Measurements from ENCODE around the gene ENOX1.

ENOX1 gene

GRCh38 chr13:43682701-43683100 is 104.1 kb downstream of the ENOX1 start:
- Histone ChIP-seq H3K4me1 (ENCODE audit: control extremely low read depth in 1 of 4, control insufficient read depth in 4 of 4, insufficient read depth in 4 of 4, low read length in 3 of 4) (no peaks in the 10 kb centered on the region), H3K36me3 (ENCODE audit: control insufficient read depth in 4 of 4, insufficient read depth in 4 of 4, low read length in 3 of 4) (no peaks in the 10 kb centered on the region), H3K27me3 (replicated peaks in 2 of 5; ENCODE audit: control insufficient read depth in 4 of 5, insufficient read depth in 5 of 5, low read length in 4 of 5) (no peaks in the 10 kb centered on the region), H3K27ac (ENCODE audit: insufficient read depth in 1 of 2, low read depth in 1 of 2, low read length in 2 of 2, poor library complexity in 1 of 2, severe bottlenecking in 2 of 2) (no peak overlapping the region), H3K9me3 (ENCODE audit: control extremely low read depth in 1 of 5, control insufficient read depth in 4 of 5, insufficient read depth in 2 of 5, low read depth in 1 of 5, low read length in 4 of 5) (no peaks in the 10 kb centered on the region), H3K4me3 (ENCODE audit: control insufficient read depth in 1 of 7, extremely low read depth in 1 of 7, insufficient read depth in 4 of 7, low read depth in 2 of 7, low read length in 6 of 7) (no peak overlapping the region)
- 100% methylated on average over 1 of the region's 2 CpGs for WGBS (ENCODE audit: insufficient coverage)
- POLR2A ChIA-PET: interaction anchor here (0.7 kb wide), 1 partner anchor 24 kb away, joined by 3 read pairs; no protein-coding TSS in a partner anchor
- CTCF ChIA-PET: interaction anchor here (1.2 kb wide), 1 partner anchor 13 kb away, joined by 3 read pairs; no protein-coding TSS in a partner anchor
- DNase-seq: no peak

GRCh38 chr13:43676320-43676719 is 110.5 kb downstream of the ENOX1 start:
- ChIA-PET POLR2A (interaction anchor here (0.6 kb wide), 1 partner anchor 89 kb away, joined by 3 read pairs; no protein-coding TSS in a partner anchor), CTCF (no interaction called here)
- no CpG with 5 or more reads among the region's 1 CpG for WGBS (ENCODE audit: insufficient coverage)
- Histone ChIP-seq H3K27ac (ENCODE audit: insufficient read depth in 1 of 2, low read depth in 1 of 2, low read length in 2 of 2, poor library complexity in 1 of 2, severe bottlenecking in 2 of 2) (no peak overlapping the region), H3K4me1 (ENCODE audit: control extremely low read depth in 1 of 4, control insufficient read depth in 4 of 4, insufficient read depth in 4 of 4, low read length in 3 of 4) (no peaks in the 10 kb centered on the region), H3K4me3 (ENCODE audit: control insufficient read depth in 1 of 7, extremely low read depth in 1 of 7, insufficient read depth in 4 of 7, low read depth in 2 of 7, low read length in 6 of 7) (no peak overlapping the region), H3K27me3 (replicated peaks in 2 of 5; ENCODE audit: control insufficient read depth in 4 of 5, insufficient read depth in 5 of 5, low read length in 4 of 5) (no peaks in the 10 kb centered on the region), H3K9me3 (ENCODE audit: control extremely low read depth in 1 of 5, control insufficient read depth in 4 of 5, insufficient read depth in 2 of 5, low read depth in 1 of 5, low read length in 4 of 5) (no peaks in the 10 kb centered on the region), H3K36me3 (ENCODE audit: control insufficient read depth in 4 of 4, insufficient read depth in 4 of 4, low read length in 3 of 4) (no peaks in the 10 kb centered on the region)
- peak in 1 of 3 donors; percentile 6 for DNase-seq

- 100% methylated on average over 3 of the region's 6 CpGs for WGBS (ENCODE audit: insufficient coverage)
- Histone ChIP-seq H3K4me3 (ENCODE audit: control insufficient read depth in 1 of 7, extremely low read depth in 1 of 7, insufficient read depth in 4 of 7, low read depth in 2 of 7, low read length in 6 of 7) (no peak overlapping the region), H3K4me1 (ENCODE audit: control extremely low read depth in 1 of 4, control insufficient read depth in 4 of 4, insufficient read depth in 4 of 4, low read length in 3 of 4) (no peaks in the 10 kb centered on the region), H3K9me3 (ENCODE audit: control extremely low read depth in 1 of 5, control insufficient read depth in 4 of 5, insufficient read depth in 2 of 5, low read depth in 1 of 5, low read length in 4 of 5) (no peaks in the 10 kb centered on the region), H3K36me3 (ENCODE audit: control insufficient read depth in 4 of 4, insufficient read depth in 4 of 4, low read length in 3 of 4) (no peaks in the 10 kb centered on the region), H3K27me3 (replicated peaks in 2 of 5; ENCODE audit: control insufficient read depth in 4 of 5, insufficient read depth in 5 of 5, low read length in 4 of 5) (no peaks in the 10 kb centered on the region), H3K27ac (ENCODE audit: insufficient read depth in 1 of 2, low read depth in 1 of 2, low read length in 2 of 2, poor library complexity in 1 of 2, severe bottlenecking in 2 of 2) (no peak overlapping the region)
- ChIA-PET POLR2A (no interaction called here), CTCF (no interaction called here)
- no peak for DNase-seq
These were observed 111.2 kb downstream of the ENOX1 start for GRCh38 chr13:43675577-43675976.

- CTCF ChIA-PET: interaction anchor here (1.4 kb wide), 1 partner anchor 13 kb away, joined by 3 read pairs; no protein-coding TSS in a partner anchor
- DNase-seq: no peak
- POLR2A ChIA-PET: no interaction called here
- peaks cover 0 to 4% (median 1%) of the 10 kb centered on the region in 4 experiments for H3K4me1 ChIP-seq (ENCODE audit: control extremely low read depth in 1 of 4, control insufficient read depth in 4 of 4, insufficient read depth in 4 of 4, low read length in 3 of 4)
- no peak overlapping the region for H3K27ac ChIP-seq (ENCODE audit: insufficient read depth in 1 of 2, low read depth in 1 of 2, low read length in 2 of 2, poor library complexity in 1 of 2, severe bottlenecking in 2 of 2)
- H3K27me3 ChIP-seq (replicated peaks in 2 of 5; ENCODE audit: control insufficient read depth in 4 of 5, insufficient read depth in 5 of 5, low read length in 4 of 5): no peaks in the 10 kb centered on the region
- WGBS (ENCODE audit: insufficient coverage): 100% methylated on average over 1 of the region's 3 CpGs
- H3K4me3 ChIP-seq (ENCODE audit: control insufficient read depth in 1 of 7, extremely low read depth in 1 of 7, insufficient read depth in 4 of 7, low read depth in 2 of 7, low read length in 6 of 7): no peak overlapping the region
- H3K9me3 ChIP-seq (ENCODE audit: control extremely low read depth in 1 of 5, control insufficient read depth in 4 of 5, insufficient read depth in 2 of 5, low read depth in 1 of 5, low read length in 4 of 5): no peaks in the 10 kb centered on the region
- no peaks in the 10 kb centered on the region for H3K36me3 ChIP-seq (ENCODE audit: control insufficient read depth in 4 of 4, insufficient read depth in 4 of 4, low read length in 3 of 4)
These were observed 116.8 kb downstream of the ENOX1 start for GRCh38 chr13:43669964-43670363.

- H3K4me1 ChIP-seq (ENCODE audit: control extremely low read depth in 1 of 4, control insufficient read depth in 4 of 4, insufficient read depth in 4 of 4, low read length in 3 of 4): peaks cover 0 to 10% (median 7%) of the 10 kb centered on the region in 4 experiments
- DNase-seq: no peak
- no peak overlapping the region for H3K4me3 ChIP-seq (ENCODE audit: control insufficient read depth in 1 of 7, extremely low read depth in 1 of 7, insufficient read depth in 4 of 7, low read depth in 2 of 7, low read length in 6 of 7)
- H3K9me3 ChIP-seq (ENCODE audit: control extremely low read depth in 1 of 5, control insufficient read depth in 4 of 5, insufficient read depth in 2 of 5, low read depth in 1 of 5, low read length in 4 of 5): no peaks in the 10 kb centered on the region
- ChIA-PET POLR2A (no interaction called here), CTCF (interaction anchor here (1.4 kb wide), 1 partner anchor 14 kb away, joined by 3 read pairs; no protein-coding TSS in a partner anchor)
- no peak overlapping the region for H3K27ac ChIP-seq (ENCODE audit: insufficient read depth in 1 of 2, low read depth in 1 of 2, low read length in 2 of 2, poor library complexity in 1 of 2, severe bottlenecking in 2 of 2)
- no peaks in the 10 kb centered on the region for H3K36me3 ChIP-seq (ENCODE audit: control insufficient read depth in 4 of 4, insufficient read depth in 4 of 4, low read length in 3 of 4)
- no peaks in the 10 kb centered on the region for H3K27me3 ChIP-seq (replicated peaks in 2 of 5; ENCODE audit: control insufficient read depth in 4 of 5, insufficient read depth in 5 of 5, low read length in 4 of 5)
- WGBS (ENCODE audit: insufficient coverage): 100% methylated on average over 1 of the region's 1 CpG
These were observed 117.7 kb downstream of the ENOX1 start for GRCh38 chr13:43669101-43669500.

- Histone ChIP-seq H3K27me3 (replicated peaks in 2 of 5; ENCODE audit: control insufficient read depth in 4 of 5, insufficient read depth in 5 of 5, low read length in 4 of 5) (no peaks in the 10 kb centered on the region), H3K4me1 (ENCODE audit: control extremely low read depth in 1 of 4, control insufficient read depth in 4 of 4, insufficient read depth in 4 of 4, low read length in 3 of 4) (peaks cover 0 to 10% (median 7%) of the 10 kb centered on the region in 4 experiments), H3K36me3 (ENCODE audit: control insufficient read depth in 4 of 4, insufficient read depth in 4 of 4, low read length in 3 of 4) (no peaks in the 10 kb centered on the region), H3K9me3 (ENCODE audit: control extremely low read depth in 1 of 5, control insufficient read depth in 4 of 5, insufficient read depth in 2 of 5, low read depth in 1 of 5, low read length in 4 of 5) (no peaks in the 10 kb centered on the region), H3K4me3 (ENCODE audit: control insufficient read depth in 1 of 7, extremely low read depth in 1 of 7, insufficient read depth in 4 of 7, low read depth in 2 of 7, low read length in 6 of 7) (no peak overlapping the region), H3K27ac (ENCODE audit: insufficient read depth in 1 of 2, low read depth in 1 of 2, low read length in 2 of 2, poor library complexity in 1 of 2, severe bottlenecking in 2 of 2) (no peak overlapping the region)
- ChIA-PET POLR2A (interaction anchor here (0.6 kb wide), 1 partner anchor 68 kb away, joined by 11 read pairs; no protein-coding TSS in a partner anchor), CTCF (no interaction called here)
- no peak for DNase-seq
- WGBS (ENCODE audit: insufficient coverage): no CpG with 5 or more reads among the region's 2 CpGs
These were observed 120.4 kb downstream of the ENOX1 start for GRCh38 chr13:43666403-43666802.

- 98% methylated on average over 6 of the region's 6 CpGs for WGBS (ENCODE audit: insufficient coverage)
- peaks cover 0 to 10% (median 7%) of the 10 kb centered on the region in 4 experiments for H3K4me1 ChIP-seq (ENCODE audit: control extremely low read depth in 1 of 4, control insufficient read depth in 4 of 4, insufficient read depth in 4 of 4, low read length in 3 of 4)
- H3K9me3 ChIP-seq (ENCODE audit: control extremely low read depth in 1 of 5, control insufficient read depth in 4 of 5, insufficient read depth in 2 of 5, low read depth in 1 of 5, low read length in 4 of 5): no peaks in the 10 kb centered on the region
- ChIA-PET POLR2A (no interaction called here), CTCF (interaction anchor here (1.3 kb wide), 1 partner anchor 10 kb away, joined by 4 read pairs; no protein-coding TSS in a partner anchor)
- no peaks in the 10 kb centered on the region for H3K27me3 ChIP-seq (replicated peaks in 2 of 5; ENCODE audit: control insufficient read depth in 4 of 5, insufficient read depth in 5 of 5, low read length in 4 of 5)
- H3K27ac ChIP-seq (ENCODE audit: insufficient read depth in 1 of 2, low read depth in 1 of 2, low read length in 2 of 2, poor library complexity in 1 of 2, severe bottlenecking in 2 of 2): no peak overlapping the region
- no peaks in the 10 kb centered on the region for H3K36me3 ChIP-seq (ENCODE audit: control insufficient read depth in 4 of 4, insufficient read depth in 4 of 4, low read length in 3 of 4)
- no peak overlapping the region for H3K4me3 ChIP-seq (ENCODE audit: control insufficient read depth in 1 of 7, extremely low read depth in 1 of 7, insufficient read depth in 4 of 7, low read depth in 2 of 7, low read length in 6 of 7)
- DNase-seq: no peak
These were observed 121.4 kb downstream of the ENOX1 start for GRCh38 chr13:43665388-43665787.
